CD4-positive, alpha-beta T cell (primary cell): ENCODE data around the gene PTPRS. TPM values are rescaled to one million over a fixed set of nuclear protein-coding genes. Genes with fewer than 3 reads are reported as not detected.

Source experiments
- ATAC-seq: fragments of 200-7000 bp; cut with Tn5 transposase; one replicate; pipeline ENCODE4 v1.10.0; 2022; ENCODE audit warnings: mild to moderate bottlenecking; ENCODE audit not compliant: poor library complexity
- CTCF ChIA-PET: fragments of 350-600 bp; sonication (Branson Sonifier 250); formaldehyde crosslinking; loops from one replicate; lab custom pipeline; 2021; ENCODE audit warnings: antibody characterized with exemption, inconsistent platforms; lab: Charles Lee
- POLR2A ChIA-PET: fragments of 350-600 bp; sonication (Branson Sonifier 250); formaldehyde crosslinking; loops from one replicate; lab custom pipeline; 2021; ENCODE audit warnings: antibody characterized with exemption, inconsistent platforms; lab: Charles Lee
- DNase-seq, 14 experiments: peaks; one replicate each; pipeline ENCODE4 v3.0.0-alpha.2; 2013 to 2020; ENCODE audit warnings: mixed read lengths in 2 of 14
- H3K27ac ChIP-seq, 2 donors: one replicate each; pipeline versions ENCODE4 v1.5.1 to v1.7.0; 2013; ENCODE audit warnings: low read length in 2 of 2, low read depth in 1 of 2, mild to moderate bottlenecking in 1 of 2
- H3K27me3 ChIP-seq, 2 experiments: 1 replicate in 1 of 2; 2 replicates in 1 of 2; pipeline versions ENCODE4 v1.6.1 to v1.7.0; 2013; ENCODE audit warnings: low read length in 2 of 2, control low read depth in 1 of 2, mild to moderate bottlenecking in 1 of 2, moderate library complexity in 1 of 2; ENCODE audit not compliant: insufficient read depth in 2 of 2, control insufficient read depth in 1 of 2
- H3K36me3 ChIP-seq: one replicate; pipeline ENCODE4 v1.6.1; 2013; ENCODE audit warnings: low read length, control low read depth; ENCODE audit not compliant: insufficient read depth
- H3K4me1 ChIP-seq: one replicate; pipeline ENCODE4 v1.6.1; 2013; ENCODE audit warnings: low read length, control low read depth; ENCODE audit not compliant: insufficient read depth
- H3K4me3 ChIP-seq: one replicate; pipeline ENCODE4 v1.5.1; 2013; ENCODE audit warnings: mild to moderate bottlenecking, low read length, moderate library complexity
- H3K9me3 ChIP-seq, 2 experiments: 1 replicate in 1 of 2; 2 replicates in 1 of 2; pipeline versions ENCODE4 v1.6.1 to v1.7.0; 2013; ENCODE audit warnings: low read length in 2 of 2, mild to moderate bottlenecking in 2 of 2, control low read depth in 1 of 2, moderate library complexity in 1 of 2; ENCODE audit not compliant: control insufficient read depth in 1 of 2, insufficient read depth in 1 of 2
- H3K27ac Mint-ChIP-seq: one replicate; pipeline ENCODE4 v1.8.0; 2020; ENCODE audit warnings: mixed read lengths
- H3K27me3 Mint-ChIP-seq: one replicate; pipeline ENCODE4 v1.8.0; 2021; ENCODE audit warnings: mixed read lengths
- H3K36me3 Mint-ChIP-seq: one replicate; pipeline ENCODE4 v1.8.0; 2021; ENCODE audit warnings: low read depth, mixed read lengths
- H3K4me1 Mint-ChIP-seq: one replicate; pipeline ENCODE4 v1.8.0; 2021; ENCODE audit warnings: low read depth, mixed read lengths
- H3K4me3 Mint-ChIP-seq: one replicate; pipeline ENCODE4 v1.8.0; 2020; ENCODE audit warnings: mild to moderate bottlenecking, mixed read lengths
- H3K9me3 Mint-ChIP-seq: one replicate; pipeline ENCODE4 v1.8.0; 2020; ENCODE audit warnings: mixed read lengths
- intact Hi-C, 2 experiments: fragments of 100-400 bp; cut with DNase I in 1 of 2; cut with micrococcal nuclease in 1 of 2; formaldehyde crosslinking; loops; one replicate each; pipeline versions ENCODE4 v1.15.1 to v1.9.0; 2023 to 2025; cut with DNase I, micrococcal nuclease
- total RNA-seq, 174 experiments: library from RNA in 2 of 174; stranded (reverse) in 2 of 174; gene quantifications; one replicate each; pipeline ENCODE4 v1.2.3 and lab custom pipeline; 2021 to 2026
- TF ChIP-seq, protein P1 (sequence below): fragments of 200-600 bp; IDR thresholded peaks from one replicate; pipeline ENCODE4 v1.8.0; 2022; ENCODE audit warnings: antibody characterized with exemption, mild to moderate bottlenecking

Gene PTPRS
- total RNA-seq, 2 experiments from 2014 or later = 5.3 to 6.3 TPM

DNA sequence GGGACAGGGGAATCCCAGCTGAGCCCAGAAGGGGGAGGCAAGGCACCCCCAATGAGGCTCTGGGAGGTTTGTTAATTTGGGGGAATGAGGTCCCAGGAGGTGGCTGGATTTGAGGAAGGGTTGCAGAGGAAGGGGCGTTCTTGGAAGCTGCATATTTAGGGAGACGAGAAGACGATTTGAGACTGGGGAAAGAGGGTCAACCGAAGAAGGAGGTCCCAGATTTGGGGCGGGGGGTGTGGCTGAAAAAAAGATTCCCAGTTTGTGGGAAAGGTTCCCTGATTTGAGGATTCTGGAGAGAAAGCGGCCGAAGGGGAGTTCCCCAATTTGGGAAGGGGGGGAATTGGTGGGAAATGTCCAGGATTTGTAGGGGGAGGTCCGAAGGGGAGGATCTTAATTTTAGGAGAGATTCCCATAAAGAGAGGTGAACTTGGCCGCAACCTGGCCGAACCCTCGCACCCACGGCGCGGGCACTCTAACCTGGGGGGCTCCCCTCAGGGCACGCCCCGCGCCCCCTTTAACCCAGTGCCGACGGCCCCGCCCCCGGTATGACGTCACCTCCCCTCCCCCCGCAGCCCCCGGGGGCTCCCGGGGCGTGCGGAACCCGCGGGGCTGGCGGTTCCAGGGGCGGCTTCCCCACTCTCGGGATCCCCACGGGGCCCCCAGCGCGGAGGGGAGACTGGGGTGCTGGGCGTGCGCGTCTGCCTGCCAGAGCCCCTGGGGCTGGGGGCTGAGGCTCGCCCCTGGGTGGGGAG lies 1.2 kb downstream of the PTPRS start:
- Histone ChIP-seq H3K27ac (no peak overlapping the region), H3K36me3 (no peaks in the 10 kb centered on the region), H3K9me3 (peaks cover 0 to 31% of the 10 kb centered on the region in 2 experiments), H3K27me3 (peaks cover 60 to 66% of the 10 kb centered on the region in 2 experiments), H3K4me3 (no peak overlapping the region), H3K4me1 (peaks cover 24% of the 10 kb centered on the region)
- Mint-ChIP-seq H3K36me3 (no peaks in the 10 kb centered on the region), H3K27me3 (peaks cover 70% of the 10 kb centered on the region), H3K4me3 (peak overlapping the region; percentile 86), H3K27ac (peak overlapping the region; percentile 30), H3K9me3 (no peaks in the 10 kb centered on the region), H3K4me1 (peaks cover 27% of the 10 kb centered on the region)
- ChIA-PET CTCF (no interaction called here), POLR2A (no interaction called here)
- TF ChIP-seq, protein P1, sequence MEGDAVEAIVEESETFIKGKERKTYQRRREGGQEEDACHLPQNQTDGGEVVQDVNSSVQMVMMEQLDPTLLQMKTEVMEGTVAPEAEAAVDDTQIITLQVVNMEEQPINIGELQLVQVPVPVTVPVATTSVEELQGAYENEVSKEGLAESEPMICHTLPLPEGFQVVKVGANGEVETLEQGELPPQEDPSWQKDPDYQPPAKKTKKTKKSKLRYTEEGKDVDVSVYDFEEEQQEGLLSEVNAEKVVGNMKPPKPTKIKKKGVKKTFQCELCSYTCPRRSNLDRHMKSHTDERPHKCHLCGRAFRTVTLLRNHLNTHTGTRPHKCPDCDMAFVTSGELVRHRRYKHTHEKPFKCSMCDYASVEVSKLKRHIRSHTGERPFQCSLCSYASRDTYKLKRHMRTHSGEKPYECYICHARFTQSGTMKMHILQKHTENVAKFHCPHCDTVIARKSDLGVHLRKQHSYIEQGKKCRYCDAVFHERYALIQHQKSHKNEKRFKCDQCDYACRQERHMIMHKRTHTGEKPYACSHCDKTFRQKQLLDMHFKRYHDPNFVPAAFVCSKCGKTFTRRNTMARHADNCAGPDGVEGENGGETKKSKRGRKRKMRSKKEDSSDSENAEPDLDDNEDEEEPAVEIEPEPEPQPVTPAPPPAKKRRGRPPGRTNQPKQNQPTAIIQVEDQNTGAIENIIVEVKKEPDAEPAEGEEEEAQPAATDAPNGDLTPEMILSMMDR = no peak
- intact Hi-C loops = no loop called here
- ATAC-seq = no peak
- peak in 1 of 14 experiments; percentile 21 for DNase-seq

GRCh38 chr19:5338656-5339197 lies 1.9 kb downstream of the PTPRS start:
- Mint-ChIP-seq H3K36me3 (no peaks in the 10 kb centered on the region), H3K4me3 (peak overlapping the region; percentile 86), H3K4me1 (peaks cover 27% of the 10 kb centered on the region), H3K27me3 (peaks cover 72% of the 10 kb centered on the region), H3K27ac (peak overlapping the region; percentile 30), H3K9me3 (no peaks in the 10 kb centered on the region)
- no peak for ATAC-seq
- POLR2A ChIA-PET = no interaction called here
- H3K4me3 ChIP-seq = no peak overlapping the region
- no peak overlapping the region for H3K27ac ChIP-seq
- intact Hi-C loops = no loop called here
- TF ChIP-seq, protein P1 = no peak
- peaks cover 63 to 68% of the 10 kb centered on the region in 2 experiments for H3K27me3 ChIP-seq
- H3K36me3 ChIP-seq = no peaks in the 10 kb centered on the region
- CTCF ChIA-PET = no interaction called here
- H3K4me1 ChIP-seq = peaks cover 24% of the 10 kb centered on the region
- H3K9me3 ChIP-seq = peaks cover 0 to 37% of the 10 kb centered on the region in 2 experiments
- DNase-seq = peak in 1 of 14 experiments; percentile 7

DNA sequence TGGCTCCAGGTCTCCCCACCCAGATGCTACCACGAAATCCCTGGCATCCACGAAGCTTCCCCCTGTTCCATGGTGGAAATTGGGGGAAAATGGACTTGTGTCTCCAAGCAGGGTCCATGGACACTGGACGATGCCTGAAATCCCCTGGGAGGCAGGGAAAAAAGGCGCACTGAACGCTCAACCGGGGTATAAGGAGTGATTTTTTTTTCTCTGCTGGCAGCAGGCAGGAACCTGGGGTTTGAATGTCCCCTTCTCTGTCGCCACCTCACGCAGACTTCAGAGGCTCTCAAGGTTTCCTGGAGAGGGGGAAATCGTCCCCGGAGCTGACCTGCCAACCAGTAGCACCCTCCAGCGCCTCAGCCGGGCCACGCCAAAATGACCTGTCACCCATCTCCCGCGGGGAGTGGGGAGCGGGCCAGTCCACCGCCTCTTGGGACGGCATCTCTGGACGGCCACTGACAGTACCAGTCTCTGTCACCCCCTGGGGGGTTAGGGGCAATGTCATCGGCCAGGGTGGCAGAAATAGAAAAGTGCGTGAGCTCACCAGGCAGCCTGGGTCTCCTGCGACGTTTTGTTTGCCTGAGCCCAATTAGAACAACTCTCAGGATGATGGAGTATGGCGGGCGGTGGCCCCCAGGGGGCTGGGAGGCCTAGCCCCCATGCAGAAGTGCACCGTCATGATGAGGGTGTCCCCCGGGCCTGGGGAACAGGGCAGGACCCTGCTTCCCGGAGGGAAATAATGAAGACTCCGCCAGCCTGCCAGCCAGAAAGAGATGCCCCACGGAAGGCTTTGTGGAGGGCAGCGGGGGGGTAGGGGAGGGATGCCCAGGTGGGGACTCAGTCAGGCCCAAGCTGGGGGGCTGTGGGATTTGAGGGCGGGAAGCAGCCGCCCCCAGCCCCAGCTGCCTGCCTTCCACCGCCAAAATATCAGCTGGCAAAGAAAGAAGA lies 2.6 kb downstream of the PTPRS start:
- H3K9me3 Mint-ChIP-seq = no peaks in the 10 kb centered on the region
- peaks cover 75% of the 10 kb centered on the region for H3K27me3 Mint-ChIP-seq
- H3K4me1 Mint-ChIP-seq = peaks cover 27% of the 10 kb centered on the region
- Histone ChIP-seq H3K27ac (no peak overlapping the region), H3K36me3 (no peaks in the 10 kb centered on the region), H3K9me3 (peaks cover 0 to 37% of the 10 kb centered on the region in 2 experiments), H3K4me3 (no peak overlapping the region), H3K4me1 (peaks cover 24% of the 10 kb centered on the region), H3K27me3 (peaks cover 68 to 72% of the 10 kb centered on the region in 2 experiments)
- DNase-seq = no peak
- TF ChIP-seq, protein P1 = no peak
- ChIA-PET CTCF (no interaction called here), POLR2A (no interaction called here)
- no peak overlapping the region for H3K4me3 Mint-ChIP-seq
- no peak overlapping the region for H3K27ac Mint-ChIP-seq
- no peak for ATAC-seq
- intact Hi-C loops = no loop called here
- no peaks in the 10 kb centered on the region for H3K36me3 Mint-ChIP-seq
